NCI-H69 (cell line): ENCODE measurements around the gene ASXL1.
A peak's percentile ranks its signal among the peaks of the same experiment; 100 is the strongest.
"Not testable (repeated sequence)": the region's sequence is repeated elsewhere in the genome, so short reads cannot be mapped to it uniquely, and the experiment has no call there.

Experiments
- DNase-seq: peaks from one replicate; lab custom pipeline; 2025; lab: John Stamatoyannopoulos, UW

ASXL1 gene

DNA sequence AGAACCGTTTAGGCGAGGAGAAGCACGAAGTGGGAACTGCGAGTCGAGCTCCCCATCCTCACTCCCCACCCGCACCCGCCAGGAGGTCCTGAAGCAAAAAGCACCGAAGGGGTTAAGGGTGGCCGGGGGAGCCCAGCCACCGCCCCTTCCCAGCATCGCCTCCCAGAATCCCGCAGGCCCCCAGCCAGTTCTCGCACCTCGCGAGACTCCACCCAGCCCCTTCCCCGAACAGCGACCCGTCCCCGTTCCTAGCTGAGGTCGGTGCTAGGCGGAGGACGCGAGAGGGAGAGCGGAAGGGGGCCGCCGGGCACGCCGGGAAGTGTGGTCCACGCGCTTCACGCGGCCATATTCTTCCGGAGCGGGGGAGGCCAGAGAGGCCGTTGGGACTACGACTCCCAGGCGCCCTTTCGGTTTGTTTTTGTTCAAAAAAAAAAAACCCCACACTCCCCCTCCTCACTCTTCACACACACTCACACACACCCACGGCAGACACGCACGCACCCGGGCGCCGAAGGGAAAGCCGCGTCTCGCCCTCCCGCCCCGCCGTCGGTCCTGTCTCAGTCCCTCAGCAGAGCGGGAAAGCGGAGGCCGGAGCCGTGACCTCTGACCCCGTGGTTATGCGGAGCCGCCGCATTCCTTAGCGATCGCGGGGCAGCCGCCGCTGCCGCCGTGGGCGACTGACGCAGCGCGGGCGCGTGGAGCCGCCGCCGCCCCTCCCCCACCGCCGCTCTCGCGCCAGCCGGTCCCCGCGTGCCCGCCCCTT, at the start of gene ASXL1:
TSS of gene ASXL1 (plus strand) at position 463 of the 763 bp plus-strand sequence. CDS start 445 bp downstream, outside the sequence.
- DNase-seq, result peak; percentile 100

- no peak for DNase-seq
These were observed 45.3 kb upstream of the ASXL1 start for GRCh38 chr20:32312718-32313424.

GRCh38 chr20:32314768-32315167, 43.4 kb upstream of the ASXL1 start:
- no peak for DNase-seq

DNA sequence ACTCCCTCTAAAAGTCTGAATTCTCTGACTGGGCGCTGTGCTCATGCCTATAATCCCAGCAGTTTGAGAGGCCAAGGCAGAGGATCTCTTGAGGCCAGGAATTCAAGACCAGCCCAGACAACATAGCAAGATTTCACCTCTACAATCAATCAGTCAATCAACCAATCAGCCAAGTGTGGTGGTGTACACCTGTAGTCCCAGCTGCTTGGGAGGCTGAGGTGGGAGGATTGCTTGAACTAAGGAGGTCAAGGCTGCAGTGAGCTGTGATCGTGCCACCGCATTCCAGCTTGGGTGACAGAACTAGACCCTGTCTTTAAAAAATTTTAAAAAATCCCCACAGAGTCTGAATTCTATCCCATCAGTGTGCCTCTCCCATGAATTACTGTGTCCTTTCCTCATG, 42.7 kb upstream of the ASXL1 start:
- no peak for DNase-seq

DNA sequence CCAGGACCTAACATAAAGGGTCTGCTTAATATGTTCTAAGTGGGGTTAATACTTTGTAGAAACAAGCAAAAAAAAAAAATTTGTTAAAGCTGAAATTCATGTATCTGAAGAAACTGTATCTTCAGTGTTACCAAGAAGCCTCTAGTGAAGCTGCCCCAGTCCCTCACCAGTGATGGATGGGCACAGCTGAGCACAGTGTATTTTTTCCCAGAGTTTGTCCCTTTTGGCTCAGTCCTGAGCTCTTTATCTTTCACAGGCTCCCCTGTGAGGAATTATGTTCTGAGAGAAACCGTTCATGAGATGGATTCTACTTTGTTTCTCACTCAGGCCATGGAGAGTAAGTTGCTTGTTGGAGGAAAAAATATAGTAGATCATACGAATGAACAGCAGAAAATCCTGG, 42.2 kb upstream of the ASXL1 start:
- DNase-seq, result no peak

- DNase-seq, result peak; percentile 21
These were observed 41.5 kb upstream of the ASXL1 start for GRCh38 chr20:32316667-32317066.

GRCh38 chr20:32319100-32319499, 39.0 kb upstream of the ASXL1 start:
- no peak for DNase-seq

DNA sequence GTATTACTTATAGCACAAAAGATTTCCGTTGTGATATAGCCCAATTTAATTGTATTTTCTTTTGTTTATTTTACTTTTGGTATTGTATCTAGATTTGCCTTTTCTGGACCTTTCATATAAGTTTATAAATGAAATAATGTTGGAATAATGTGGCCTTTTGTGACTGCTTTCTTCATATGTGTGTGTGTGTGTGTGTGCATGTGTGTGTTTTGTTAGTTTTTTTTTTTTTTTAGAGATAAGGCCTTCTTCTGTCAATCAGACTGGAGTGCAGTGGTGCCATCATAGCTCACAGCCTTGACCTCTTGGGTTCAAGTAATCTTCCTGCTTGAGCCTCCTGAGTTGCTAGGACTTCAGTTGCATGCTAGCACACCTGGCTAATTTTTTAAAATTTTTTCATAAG, 37.8 kb upstream of the ASXL1 start:
- no peak for DNase-seq

DNA sequence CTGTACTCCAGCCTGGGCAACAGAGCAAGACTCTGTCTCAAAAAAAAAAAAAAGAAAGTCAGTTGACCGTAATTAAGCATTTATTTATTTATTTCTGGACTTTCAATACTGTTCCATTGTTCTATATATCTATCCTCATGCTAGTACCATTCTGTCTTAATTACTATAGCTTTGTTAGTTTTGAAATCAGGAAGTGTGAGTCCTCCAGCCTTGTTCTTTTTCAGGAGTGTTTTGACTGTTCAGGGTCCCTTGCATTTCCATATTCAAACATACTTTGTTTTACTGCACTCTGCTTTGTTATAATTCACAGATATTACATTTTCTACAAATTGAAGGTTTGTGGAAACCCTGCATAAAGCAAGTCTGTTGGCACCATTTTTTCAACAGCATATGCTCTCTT, 36.7 kb upstream of the ASXL1 start:
- DNase-seq, result no peak

- DNase-seq, result not testable (repeated sequence)
These were observed 35.9 kb upstream of the ASXL1 start for GRCh38 chr20:32322260-32322659.

- not testable (repeated sequence) for DNase-seq
These were observed 34.4 kb upstream of the ASXL1 start for GRCh38 chr20:32323761-32324160.

- peak; percentile 95 for DNase-seq
These were observed 32.2 kb upstream of the ASXL1 start for GRCh38 chr20:32325706-32326503.

- peak; percentile 95 for DNase-seq
These were observed 31.7 kb upstream of the ASXL1 start for GRCh38 chr20:32326504-32326845.

DNA sequence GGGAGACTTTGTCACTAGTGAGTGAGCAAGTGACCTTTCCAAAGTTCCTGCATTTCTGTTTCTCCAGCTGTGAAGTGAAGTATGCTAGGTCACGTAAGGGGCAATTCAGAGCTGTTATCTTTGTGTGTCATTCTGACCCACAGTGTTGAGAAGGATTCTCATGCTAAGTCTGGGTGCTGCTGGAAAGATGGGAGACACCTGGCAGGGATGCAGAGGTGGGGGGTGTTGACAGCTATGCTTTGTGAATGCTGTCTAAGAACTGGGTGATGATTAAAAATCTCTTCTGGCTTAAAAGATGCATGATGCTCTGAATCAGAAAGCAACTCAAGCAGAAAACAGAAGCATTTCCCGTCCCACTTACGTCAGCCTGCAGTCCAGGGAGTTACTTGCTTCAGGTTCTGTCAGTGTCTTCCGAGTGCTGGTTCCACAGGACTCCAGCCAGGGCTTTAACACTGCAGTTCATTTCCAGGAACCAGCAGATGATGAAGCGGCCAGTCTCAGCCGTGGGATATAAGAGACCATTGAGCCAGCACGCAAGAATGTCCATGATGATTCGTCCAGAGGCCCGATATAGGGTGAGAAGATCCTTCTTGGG, 30.9 kb upstream of the ASXL1 start:
- DNase-seq, result peak; percentile 27

DNA sequence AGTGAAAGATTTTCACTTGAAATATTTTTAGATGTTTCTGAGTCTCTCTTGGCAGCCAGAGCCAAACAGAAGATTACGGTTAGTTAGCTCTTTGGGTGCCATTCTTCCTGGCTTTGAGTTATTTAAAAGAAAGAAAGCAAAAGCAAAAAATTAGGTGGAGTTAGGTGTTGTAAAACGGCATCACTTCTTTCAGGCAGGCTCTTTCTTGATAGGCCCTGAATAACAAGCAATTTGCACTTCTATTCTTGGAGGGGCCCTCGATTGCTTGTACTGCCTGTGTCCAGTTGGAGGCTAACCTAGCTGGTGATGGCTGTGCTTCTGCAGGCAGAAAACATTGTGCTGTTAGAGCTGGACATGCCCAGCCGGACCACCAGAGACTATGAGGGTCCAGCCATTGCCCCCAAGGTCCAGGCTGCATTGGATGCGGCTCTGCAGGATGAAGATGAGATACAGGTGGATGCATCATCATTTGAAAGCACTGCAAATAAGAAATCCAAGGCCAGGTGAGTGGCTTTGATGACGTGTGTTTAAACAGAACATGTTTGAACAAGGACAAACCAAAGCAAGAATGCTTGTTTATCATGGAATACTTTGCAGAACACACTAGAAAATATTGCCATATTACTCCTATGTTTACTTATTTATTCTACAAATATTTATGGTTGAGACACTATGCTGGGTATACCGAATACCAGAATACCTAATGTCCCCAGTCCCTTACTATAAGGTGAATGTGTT, 28.1 kb upstream of the ASXL1 start:
- DNase-seq, result no peak

DNA sequence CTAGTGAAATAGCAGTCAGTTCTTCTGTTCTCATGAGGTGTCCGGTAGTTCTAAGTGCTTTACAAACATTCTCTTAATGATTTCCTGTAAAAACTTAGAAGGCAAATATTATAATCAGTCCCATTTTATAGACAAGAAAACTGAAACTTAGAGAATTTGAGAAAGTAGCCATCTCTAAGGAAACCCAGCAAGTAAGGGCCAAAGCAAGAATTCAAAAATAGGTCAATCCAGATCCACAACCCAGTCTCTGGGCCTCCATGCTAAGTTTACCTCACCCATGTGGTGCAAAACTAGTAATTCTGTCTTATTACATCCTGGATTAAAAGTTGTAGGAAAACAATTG, 27.6 kb upstream of the ASXL1 start:
- DNase-seq, result no peak

- no peak for DNase-seq
These were observed 25.5 kb upstream of the ASXL1 start for GRCh38 chr20:32332614-32333013.

- no peak for DNase-seq
These were observed 24.7 kb upstream of the ASXL1 start for GRCh38 chr20:32333181-32333987.

DNA sequence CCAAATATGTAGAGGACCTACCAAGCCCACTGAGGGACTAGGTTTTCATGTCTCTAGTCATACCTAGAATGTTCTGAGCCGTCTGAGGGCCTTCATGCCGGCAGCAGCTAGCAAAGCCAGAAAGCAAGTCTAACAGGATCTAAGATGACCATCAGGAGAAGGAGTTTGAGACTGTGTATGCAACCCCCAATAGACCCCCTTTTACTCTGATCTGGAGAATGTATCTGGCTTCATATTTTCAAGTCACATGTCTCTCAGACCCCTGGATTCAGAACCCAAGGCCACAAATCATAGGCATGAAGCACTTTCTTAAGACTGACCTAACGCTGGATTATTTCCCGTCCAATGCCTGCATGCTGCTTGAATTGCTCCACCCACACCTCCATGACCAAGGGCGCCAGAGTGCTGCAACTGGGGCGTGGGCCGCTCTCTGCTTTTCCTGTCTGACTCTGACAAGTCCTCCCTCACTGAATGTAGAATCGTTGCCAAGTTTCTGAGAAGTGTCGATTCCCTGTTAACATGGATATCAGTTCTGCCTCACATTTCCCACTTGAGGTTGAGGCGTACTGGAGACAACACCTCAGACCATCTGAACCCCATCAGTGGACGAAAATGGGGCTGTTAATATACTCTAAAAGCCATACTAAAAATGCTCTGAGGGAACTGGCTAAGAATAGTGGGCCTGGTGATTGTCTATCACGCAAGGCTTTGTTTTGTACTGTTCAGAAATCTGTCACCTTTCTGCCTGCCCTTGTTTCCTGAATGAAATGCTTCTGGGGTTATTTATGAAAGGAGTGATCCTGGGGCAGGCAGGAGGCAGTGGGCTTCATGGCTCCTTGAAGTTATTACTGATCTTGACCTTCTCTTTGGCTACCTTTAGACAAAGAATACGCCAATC, 23.9 kb upstream of the ASXL1 start:
- DNase-seq, result no peak

DNA sequence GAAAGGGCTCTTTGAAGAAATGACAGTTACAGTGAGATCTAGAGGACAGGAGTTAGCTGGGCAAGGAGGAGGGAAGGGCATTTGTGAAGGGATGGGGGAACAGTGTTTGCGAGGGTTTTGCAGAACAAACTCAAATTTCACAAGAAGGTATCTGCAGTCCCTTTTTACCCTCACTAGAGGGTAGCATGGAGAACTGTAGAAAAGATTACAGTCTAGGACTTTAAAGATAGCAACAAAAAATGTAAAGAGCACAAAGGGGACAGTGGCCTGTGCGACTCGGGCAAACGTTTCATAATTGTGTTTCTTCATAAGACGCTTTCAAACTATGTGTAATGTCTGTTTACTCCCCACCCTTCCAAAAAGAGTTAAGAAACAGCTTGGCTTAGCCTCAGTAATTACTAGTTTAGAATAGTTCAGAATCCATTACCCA, 21.2 kb upstream of the ASXL1 start:
- DNase-seq, result peak; percentile 55
